Hepatocyte (in vitro differentiated cells): ENCODE measurements around the gene PLS1. TPM values are rescaled to one million over a fixed set of nuclear protein-coding genes. Genes with fewer than 3 reads are reported as not detected.
"Not testable (repeated sequence)": the region's sequence is repeated elsewhere in the genome, so short reads cannot be mapped to it uniquely, and the experiment has no call there.

Experiments used
- DNase-seq: peaks from one replicate; pipeline ENCODE4 v3.0.0-alpha.2; 2016; ENCODE audit warnings: low spot score
- H2AFZ ChIP-seq: fragments of 200-600 bp; sonication (generic); 2 replicates; pipeline ENCODE4 v1.6.0; 2016; ENCODE audit warnings: antibody characterized with exemption, mild to moderate bottlenecking
- H3K27ac ChIP-seq: fragments of 200-600 bp; sonication (generic); 2 replicates; pipeline ENCODE4 v1.5.1; 2016; ENCODE audit warnings: mild to moderate bottlenecking
- H3K27me3 ChIP-seq: fragments of 200-600 bp; sonication (generic); 2 replicates; pipeline ENCODE4 v1.6.1; 2016
- H3K36me3 ChIP-seq: fragments of 200-600 bp; sonication (generic); replicated peaks from 2 replicates; pipeline ENCODE4 v1.5.1; 2016; ENCODE audit warnings: low read depth; ENCODE audit not compliant: insufficient read depth
- H3K4me1 ChIP-seq: fragments of 200-600 bp; sonication (generic); 2 replicates; pipeline ENCODE4 v1.5.1; 2016; ENCODE audit warnings: mild to moderate bottlenecking, moderate library complexity; ENCODE audit not compliant: insufficient read depth
- H3K4me2 ChIP-seq: fragments of 200-600 bp; sonication (generic); 2 replicates; pipeline ENCODE4 v1.6.0; 2016
- H3K4me3 ChIP-seq: fragments of 200-600 bp; sonication (generic); 2 replicates; pipeline ENCODE4 v1.5.1; 2016; ENCODE audit warnings: mild to moderate bottlenecking
- H3K79me2 ChIP-seq: fragments of 200-600 bp; sonication (generic); 2 replicates; pipeline ENCODE4 v1.6.0; 2017; ENCODE audit warnings: mild to moderate bottlenecking
- H3K9me2 ChIP-seq: fragments of 200-600 bp; sonication (generic); replicated peaks from 2 replicates; pipeline ENCODE4 v1.6.0; 2017; ENCODE audit warnings: mild to moderate bottlenecking; ENCODE audit not compliant: insufficient read depth
- H3K9me3 ChIP-seq: fragments of 200-600 bp; sonication (generic); 2 replicates; pipeline ENCODE4 v1.5.1; 2016; ENCODE audit warnings: low read depth, mild to moderate bottlenecking
- H4K20me1 ChIP-seq: fragments of 200-600 bp; sonication (generic); 2 replicates; pipeline ENCODE4 v1.6.0; 2016; ENCODE audit warnings: mild to moderate bottlenecking; ENCODE audit not compliant: insufficient read depth, poor library complexity, severe bottlenecking
- CTCF ChIP-seq: fragments of 200-600 bp; sonication (generic); IDR thresholded peaks from 2 replicates; pipeline ENCODE4 v1.5.1; 2016; ENCODE audit warnings: antibody characterized with exemption, mild to moderate bottlenecking; ENCODE audit not compliant: poor library complexity
- EZH2 ChIP-seq: fragments of 200-600 bp; sonication (generic); IDR thresholded peaks from 2 replicates; pipeline ENCODE4 v1.6.1; 2016; ENCODE audit warnings: antibody characterized with exemption, mild to moderate bottlenecking, borderline replicate concordance
- EZH2phosphoT487 ChIP-seq: fragments of 200-600 bp; sonication (generic); IDR thresholded peaks from one replicate; pipeline ENCODE4 v1.6.1; 2018; ENCODE audit warnings: antibody characterized with exemption, mild to moderate bottlenecking, low read depth, moderate library complexity; ENCODE audit not compliant: unreplicated experiment, severe bottlenecking
- WGBS: methylation state at CpG from one replicate; pipeline ENCODE4 v1.1.6; 2016; ENCODE audit warnings: low lambda C conversion rate; ENCODE audit errors: missing lambda C conversion rate; 5-methylcytosine and 5-hydroxymethylcytosine counted together
- polyA plus RNA-seq: library from polyadenylated mRNA; unstranded; fragments of >200 nt; fragmentation: Nextera tagmentation; extraction: Ambion mirVana; gene quantifications from 2 replicates; pipeline ENCODE4 v1.2.1, GENCODE V29; 2016
- total RNA-seq: library from RNA; depleted of rRNA; stranded (reverse); fragments of >200 nt; gene quantifications from 2 replicates; pipeline ENCODE4 v1.2.3, GENCODE V29; 2014

Gene PLS1
- total and polyA plus RNA-seq, 2 experiments from 2014 or later: 9.7 to 22.8 TPM

- Histone ChIP-seq H2AFZ (no peak overlapping the region), H3K4me1 (no peaks in the 10 kb centered on the region), H3K9me2 (no peaks in the 10 kb centered on the region), H4K20me1 (no peaks in the 10 kb centered on the region), H3K9me3 (no peaks in the 10 kb centered on the region), H3K79me2 (no peaks in the 10 kb centered on the region), H3K4me3 (no peak overlapping the region), H3K36me3 (no peaks in the 10 kb centered on the region), H3K27ac (no peak overlapping the region), H3K4me2 (no peak overlapping the region), H3K27me3 (no peaks in the 10 kb centered on the region)
- DNase-seq: no peak
- TF ChIP-seq CTCF (no peak), EZH2 (no peak), EZH2phosphoT487 (no peak)
Measured at GRCh38 chr3:142738396-142738795, 142.2 kb downstream of the PLS1 start.

- no peaks in the 10 kb centered on the region for H3K4me1 ChIP-seq
- no peaks in the 10 kb centered on the region for H3K9me3 ChIP-seq
- no peak overlapping the region for H3K4me2 ChIP-seq
- no peak for DNase-seq
- whole genome bisulfite sequencing: 97% methylated on average over 7 of the region's 7 CpGs
- no peak overlapping the region for H2AFZ ChIP-seq
- H3K36me3 ChIP-seq: no peaks in the 10 kb centered on the region
- H4K20me1 ChIP-seq: no peaks in the 10 kb centered on the region
- no peak for TF ChIP-seq EZH2
- no peak for TF ChIP-seq EZH2phosphoT487
- TF ChIP-seq CTCF: no peak
- no peak overlapping the region for H3K4me3 ChIP-seq
- no peaks in the 10 kb centered on the region for H3K79me2 ChIP-seq
- no peaks in the 10 kb centered on the region for H3K27me3 ChIP-seq
- H3K9me2 ChIP-seq: no peaks in the 10 kb centered on the region
- no peak overlapping the region for H3K27ac ChIP-seq
Measured at GRCh38 chr3:142746646-142747045, 150.5 kb downstream of the PLS1 start.

- H3K9me2 ChIP-seq, H2AFZ ChIP-seq, DNase-seq, H4K20me1 ChIP-seq, H3K4me3 ChIP-seq, H3K27ac ChIP-seq, H3K79me2 ChIP-seq, H3K36me3 ChIP-seq, H3K4me1 ChIP-seq, H3K27me3 ChIP-seq, H3K4me2 ChIP-seq, H3K9me3 ChIP-seq: not testable (repeated sequence)
- 97% methylated on average over 4 of the region's 4 CpGs for WGBS
Measured at GRCh38 chr3:142750531-142750930, 154.3 kb downstream of the PLS1 start.

- not testable (repeated sequence) for DNase-seq, H2AFZ ChIP-seq, H3K27me3 ChIP-seq, H3K79me2 ChIP-seq, H3K4me2 ChIP-seq, H3K4me3 ChIP-seq, H4K20me1 ChIP-seq, H3K9me3 ChIP-seq, H3K4me1 ChIP-seq, H3K27ac ChIP-seq, H3K9me2 ChIP-seq, H3K36me3 ChIP-seq
- WGBS: 59% methylated on average over 4 of the region's 4 CpGs
Measured at GRCh38 chr3:142752605-142753004, 156.4 kb downstream of the PLS1 start.

GRCh38 chr3:142754494-142754893, 158.3 kb downstream of the PLS1 start:
- Histone ChIP-seq H2AFZ (no peak overlapping the region), H3K4me3 (no peak overlapping the region), H3K9me3 (no peaks in the 10 kb centered on the region), H3K36me3 (no peaks in the 10 kb centered on the region), H3K4me1 (no peaks in the 10 kb centered on the region), H3K4me2 (no peak overlapping the region), H3K27me3 (no peaks in the 10 kb centered on the region), H4K20me1 (no peaks in the 10 kb centered on the region), H3K9me2 (no peaks in the 10 kb centered on the region), H3K79me2 (no peaks in the 10 kb centered on the region), H3K27ac (no peak overlapping the region)
- TF ChIP-seq EZH2phosphoT487: no peak
- TF ChIP-seq EZH2: no peak
- no peak for TF ChIP-seq CTCF
- no peak for DNase-seq
- 96% methylated on average over 1 of the region's 1 CpG for WGBS
